HFFc6 (cell line): ENCODE data around the gene KRT13. TPM values are rescaled to one million over a fixed set of nuclear protein-coding genes. Genes with fewer than 3 reads are reported as not detected.

Source experiments
- DNase-seq: peaks from one replicate; pipeline ENCODE4 v3.0.0-alpha.2; 2018
- H3K27ac Mint-ChIP-seq: 2 replicates; pipeline ENCODE4 v1.8.0; 2020; ENCODE audit warnings: mild to moderate bottlenecking, mixed read lengths
- H3K27me3 Mint-ChIP-seq: 2 replicates; pipeline ENCODE4 v1.8.0; 2021; ENCODE audit warnings: mild to moderate bottlenecking, moderate library complexity, mixed read lengths; ENCODE audit not compliant: insufficient read depth
- H3K36me3 Mint-ChIP-seq: 2 replicates; pipeline ENCODE4 v1.8.0; 2021; ENCODE audit warnings: low read depth, mixed read lengths
- H3K4me1 Mint-ChIP-seq: 2 replicates; pipeline ENCODE4 v1.8.0; 2020; ENCODE audit warnings: low read depth, mixed read lengths
- H3K4me3 Mint-ChIP-seq: 2 replicates; pipeline ENCODE4 v1.8.0; 2020; ENCODE audit warnings: mild to moderate bottlenecking, moderate library complexity, mixed read lengths
- H3K9me3 Mint-ChIP-seq: 2 replicates; pipeline ENCODE4 v1.8.0; 2020; ENCODE audit warnings: mild to moderate bottlenecking, mixed read lengths
- CTCF ChIP-seq: fragments of 200-600 bp; sonication (generic); IDR thresholded peaks from 2 replicates; pipeline ENCODE4 v1.5.0; 2021; ENCODE audit warnings: antibody characterized with exemption, mild to moderate bottlenecking
- total RNA-seq, 6 experiments: library from RNA; stranded (reverse); fragmentation: NEBNext Ultra II Directional; extraction: Animal tissue kit (Norgen Biotek cat#: 25700); gene quantifications; 2 replicates in 1 of 6; 3 replicates in 5 of 6; pipeline ENCODE4 v1.2.3, GENCODE V29; 2021

Gene KRT13
- total RNA-seq, 6 experiments from 2014 or later = not detected

GRCh38 chr17:41531993-41532392 is 26.6 kb upstream of the KRT13 start:
- no peak for TF ChIP-seq CTCF
- Mint-ChIP-seq H3K27ac (peak overlapping the region; percentile 28; the same call in 1 of the 2 replicates), H3K9me3 (no peaks in the 10 kb centered on the region), H3K4me1 (peaks cover 42% of the 10 kb centered on the region), H3K36me3 (no peaks in the 10 kb centered on the region), H3K4me3 (no peak overlapping the region), H3K27me3 (peaks cover 3% of the 10 kb centered on the region)
- DNase-seq = no peak

GRCh38 chr17:41530062-41531048 is 24.9 kb upstream of the KRT13 start:
- H3K9me3 Mint-ChIP-seq = no peaks in the 10 kb centered on the region
- peak; percentile 17; the same call in 1 of the 2 replicates for TF ChIP-seq CTCF
- H3K27me3 Mint-ChIP-seq = peaks cover 3% of the 10 kb centered on the region
- H3K36me3 Mint-ChIP-seq = no peaks in the 10 kb centered on the region
- H3K4me3 Mint-ChIP-seq = peak overlapping the region; percentile 68
- peaks cover 38% of the 10 kb centered on the region for H3K4me1 Mint-ChIP-seq
- peak; percentile 97 for DNase-seq
- H3K27ac Mint-ChIP-seq = peak overlapping the region; percentile 98

DNA sequence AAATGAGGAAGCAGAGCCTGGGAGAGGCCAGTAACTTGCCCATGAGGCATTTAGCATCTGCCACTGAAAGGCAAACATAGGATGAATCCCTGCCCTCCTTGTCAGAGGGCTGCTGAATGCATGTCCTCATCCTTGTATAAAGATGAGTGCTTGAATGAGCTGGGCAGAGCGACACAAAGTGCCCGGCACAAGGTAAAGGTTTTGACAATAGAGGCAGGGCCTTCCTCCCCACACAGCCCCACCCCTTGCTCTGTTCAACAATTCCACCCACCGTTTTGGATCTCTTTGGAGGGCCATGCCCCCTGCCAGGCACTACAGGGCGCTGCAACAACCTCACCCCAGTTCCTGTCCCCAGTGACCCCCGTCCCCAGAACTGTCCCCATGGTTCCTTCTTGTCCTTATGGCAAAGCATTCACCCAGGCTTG is 24.1 kb upstream of the KRT13 start:
- Mint-ChIP-seq H3K36me3 (no peaks in the 10 kb centered on the region), H3K4me1 (peaks cover 38% of the 10 kb centered on the region), H3K4me3 (peak overlapping the region; percentile 68), H3K27ac (peak overlapping the region; percentile 98), H3K9me3 (no peaks in the 10 kb centered on the region), H3K27me3 (peaks cover 3% of the 10 kb centered on the region)
- DNase-seq = no peak
- TF ChIP-seq CTCF = no peak

DNA sequence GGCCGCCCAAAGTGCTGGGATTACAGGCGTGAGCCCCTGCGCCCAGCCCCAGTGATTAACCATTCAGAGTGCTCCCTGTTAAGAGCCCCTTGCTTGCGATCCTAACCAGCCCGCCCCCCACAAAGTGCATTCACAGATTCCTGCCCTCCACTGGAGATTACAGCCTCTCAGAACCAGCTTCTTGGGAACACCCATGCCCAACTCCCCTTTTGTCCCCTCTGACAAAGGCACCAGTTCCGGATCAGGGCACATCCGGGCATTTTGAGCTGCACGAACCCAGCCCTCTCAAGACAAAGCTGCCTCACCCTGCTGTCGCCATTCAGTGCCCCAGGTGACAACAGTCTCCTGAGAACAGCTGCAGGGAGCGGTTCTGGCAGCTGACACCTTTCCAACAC is 23.5 kb upstream of the KRT13 start:
- DNase-seq = no peak
- TF ChIP-seq CTCF = no peak
- H3K27me3 Mint-ChIP-seq = peaks cover 2% of the 10 kb centered on the region; the same call in 1 of the 2 replicates
- peak overlapping the region; percentile 98 for H3K27ac Mint-ChIP-seq
- no peaks in the 10 kb centered on the region for H3K36me3 Mint-ChIP-seq
- peaks cover 38% of the 10 kb centered on the region for H3K4me1 Mint-ChIP-seq
- H3K9me3 Mint-ChIP-seq = no peaks in the 10 kb centered on the region
- H3K4me3 Mint-ChIP-seq = peak overlapping the region; percentile 69; the same call in 1 of the 2 replicates

DNA sequence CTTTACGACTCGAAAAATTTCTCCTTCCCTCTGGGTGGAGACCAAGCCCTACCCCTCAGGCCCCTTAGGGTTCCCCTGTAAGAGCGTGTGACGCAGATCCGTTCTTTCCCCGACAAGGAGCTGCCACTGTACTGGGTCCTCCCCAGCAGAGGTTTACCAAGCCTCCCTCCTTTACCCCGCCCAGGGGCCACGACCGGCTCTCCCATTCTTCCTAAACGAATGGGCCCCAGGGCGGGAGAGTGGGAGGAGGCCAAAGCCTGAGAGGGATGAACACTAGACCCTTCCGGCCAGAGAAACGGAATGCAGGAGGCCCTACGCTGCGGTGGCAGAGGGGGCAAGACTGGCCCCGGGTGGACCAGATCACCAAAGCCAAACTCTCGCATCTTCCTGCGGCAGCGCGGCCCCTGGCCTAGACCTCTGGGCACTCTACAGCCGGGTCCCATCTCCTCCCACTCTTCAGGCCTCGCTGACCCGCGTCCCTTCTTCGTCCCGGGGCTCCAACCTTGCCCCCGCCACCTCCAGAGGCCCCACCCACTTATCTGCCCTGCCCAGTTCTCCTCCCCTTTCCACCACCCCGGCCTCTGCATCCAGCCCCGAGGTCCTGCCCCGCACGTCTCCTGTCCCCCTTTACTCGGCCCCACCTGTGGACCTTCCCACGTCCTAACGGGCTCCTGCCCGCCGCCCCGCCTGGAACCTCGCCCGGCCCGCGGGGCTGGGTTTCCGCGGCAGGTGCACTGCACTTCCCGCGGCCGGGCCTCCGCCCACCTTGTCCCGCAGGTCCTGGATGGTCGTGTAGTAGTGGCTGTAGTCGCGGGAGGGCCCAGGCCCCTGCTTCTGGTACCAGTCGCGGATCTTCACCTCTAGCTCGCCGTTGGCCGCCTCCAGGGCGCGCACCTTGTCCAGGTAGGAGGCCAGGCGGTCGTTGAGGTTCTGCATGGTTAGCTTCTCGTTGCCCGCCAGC is 21.9 kb upstream of the KRT13 start:
- H3K36me3 Mint-ChIP-seq = no peaks in the 10 kb centered on the region
- peaks cover 50% of the 10 kb centered on the region for H3K4me1 Mint-ChIP-seq
- peak overlapping the region; percentile 69; the same call in 1 of the 2 replicates for H3K4me3 Mint-ChIP-seq
- no peak for TF ChIP-seq CTCF
- peaks cover 2% of the 10 kb centered on the region; the same call in 1 of the 2 replicates for H3K27me3 Mint-ChIP-seq
- H3K9me3 Mint-ChIP-seq = no peaks in the 10 kb centered on the region
- no peak overlapping the region for H3K27ac Mint-ChIP-seq
- DNase-seq = no peak
